GM06990 (cell line): ENCODE measurements around the gene COL17A1.

Experiments used
- DNase-seq: peaks from one replicate; pipeline ENCODE4 v3.0.0-alpha.2; 2011; ENCODE audit not compliant: insufficient read length; ENCODE audit errors: extremely low read depth
- H3K27me3 ChIP-seq: replicated peaks from 2 replicates; pipeline ENCODE4 v1.6.0; 2011; ENCODE audit warnings: low read length; ENCODE audit not compliant: control insufficient read depth, insufficient read depth
- H3K36me3 ChIP-seq: 2 replicates; pipeline ENCODE4 v1.5.1; 2011; ENCODE audit warnings: low read length; ENCODE audit not compliant: control insufficient read depth, insufficient read depth
- H3K4me3 ChIP-seq: replicated peaks from 2 replicates; pipeline ENCODE4 v1.5.1; 2011; ENCODE audit warnings: low read depth, mild to moderate bottlenecking, control low read depth, low read length
- TF ChIP-seq, protein P1 (sequence below): IDR thresholded peaks from 2 replicates; pipeline ENCODE4 v1.5.1; 2011; ENCODE audit warnings: low read length, control low read depth, mild to moderate bottlenecking, inconsistent platforms; ENCODE audit not compliant: insufficient read depth, poor library complexity, severe bottlenecking

The COL17A1 gene

GRCh38 chr10:104057717-104058116, 28.0 kb downstream of the COL17A1 start:
- Histone ChIP-seq H3K4me3 (no peak overlapping the region), H3K27me3 (no peaks in the 10 kb centered on the region), H3K36me3 (no peaks in the 10 kb centered on the region)
- no peak for DNase-seq
- TF ChIP-seq, protein P1, sequence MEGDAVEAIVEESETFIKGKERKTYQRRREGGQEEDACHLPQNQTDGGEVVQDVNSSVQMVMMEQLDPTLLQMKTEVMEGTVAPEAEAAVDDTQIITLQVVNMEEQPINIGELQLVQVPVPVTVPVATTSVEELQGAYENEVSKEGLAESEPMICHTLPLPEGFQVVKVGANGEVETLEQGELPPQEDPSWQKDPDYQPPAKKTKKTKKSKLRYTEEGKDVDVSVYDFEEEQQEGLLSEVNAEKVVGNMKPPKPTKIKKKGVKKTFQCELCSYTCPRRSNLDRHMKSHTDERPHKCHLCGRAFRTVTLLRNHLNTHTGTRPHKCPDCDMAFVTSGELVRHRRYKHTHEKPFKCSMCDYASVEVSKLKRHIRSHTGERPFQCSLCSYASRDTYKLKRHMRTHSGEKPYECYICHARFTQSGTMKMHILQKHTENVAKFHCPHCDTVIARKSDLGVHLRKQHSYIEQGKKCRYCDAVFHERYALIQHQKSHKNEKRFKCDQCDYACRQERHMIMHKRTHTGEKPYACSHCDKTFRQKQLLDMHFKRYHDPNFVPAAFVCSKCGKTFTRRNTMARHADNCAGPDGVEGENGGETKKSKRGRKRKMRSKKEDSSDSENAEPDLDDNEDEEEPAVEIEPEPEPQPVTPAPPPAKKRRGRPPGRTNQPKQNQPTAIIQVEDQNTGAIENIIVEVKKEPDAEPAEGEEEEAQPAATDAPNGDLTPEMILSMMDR, result no peak

DNA sequence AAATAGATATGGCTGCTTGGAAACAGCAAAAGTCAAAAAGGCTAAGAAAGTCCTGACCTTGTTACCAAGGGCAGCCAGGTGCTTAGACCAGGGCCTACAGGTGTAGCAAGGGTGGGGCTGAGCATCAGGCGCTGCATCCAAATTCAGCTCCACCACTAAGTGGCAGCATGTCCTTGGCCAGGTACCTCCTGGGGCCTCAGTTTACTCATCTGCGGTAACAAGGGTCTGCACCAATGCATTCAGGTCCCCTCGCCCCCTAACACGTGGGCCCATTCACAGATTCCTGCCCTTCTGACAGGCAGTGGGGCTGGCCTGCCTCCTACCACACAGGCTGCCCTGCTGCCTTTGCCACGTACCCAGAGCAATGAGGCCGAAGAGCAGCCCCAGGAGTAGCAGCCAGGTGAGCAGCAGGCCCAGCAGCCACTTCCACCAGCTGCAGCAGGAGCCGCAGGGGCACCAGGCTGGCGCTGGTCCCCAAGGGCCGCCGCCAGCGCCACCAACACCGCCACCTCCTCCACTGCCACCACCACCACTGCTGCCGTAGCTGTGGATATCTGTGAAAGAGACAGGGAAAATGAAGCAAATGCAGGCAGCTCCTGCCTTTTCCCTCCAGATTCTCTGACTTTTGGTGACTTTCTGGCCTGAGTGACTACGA, 28.9 kb downstream of the COL17A1 start:
- Histone ChIP-seq H3K36me3 (no peaks in the 10 kb centered on the region), H3K27me3 (no peaks in the 10 kb centered on the region), H3K4me3 (no peak overlapping the region)
- DNase-seq, result no peak
- TF ChIP-seq, protein P1, result no peak

- TF ChIP-seq, protein P1, result no peak
- DNase-seq, result no peak
These were observed 31.2 kb downstream of the COL17A1 start for GRCh38 chr10:104054430-104054829.

GRCh38 chr10:104053201-104053600, 32.5 kb downstream of the COL17A1 start:
- H3K36me3 ChIP-seq, result no peaks in the 10 kb centered on the region

More at GRCh38 chr10:104054430-104054829, 31.2 kb downstream of the COL17A1 start:
- Histone ChIP-seq H3K36me3 (no peaks in the 10 kb centered on the region), H3K27me3 (no peaks in the 10 kb centered on the region), H3K4me3 (no peak overlapping the region)

GRCh38 chr10:104052431-104052830, 33.2 kb downstream of the COL17A1 start:
- H3K27me3 ChIP-seq, result no peaks in the 10 kb centered on the region
- H3K4me3 ChIP-seq, result no peak overlapping the region
- H3K36me3 ChIP-seq, result no peaks in the 10 kb centered on the region
- no peak for DNase-seq
- TF ChIP-seq, protein P1, result no peak

More at GRCh38 chr10:104053201-104053600, 32.5 kb downstream of the COL17A1 start:
- Histone ChIP-seq H3K27me3 (no peaks in the 10 kb centered on the region), H3K4me3 (no peak overlapping the region)
- TF ChIP-seq, protein P1, result no peak
- no peak for DNase-seq
